DND-41 (cell line): ENCODE results near the gene PPP1CC.

Source experiments
- CTCF ChIP-seq: IDR thresholded peaks from 2 replicates; pipeline ENCODE4 v1.5.1; 2012; ENCODE audit warnings: borderline replicate concordance, low read length, moderate library complexity, mild to moderate bottlenecking; ENCODE audit not compliant: poor library complexity, severe bottlenecking; ENCODE audit errors: extremely low read depth
- EZH2 ChIP-seq: IDR thresholded peaks from 3 replicates; pipeline ENCODE4 v1.6.1; 2012; ENCODE audit warnings: borderline replicate concordance, low read depth, mild to moderate bottlenecking, moderate library complexity, low read length, inconsistent platforms; ENCODE audit not compliant: severe bottlenecking

GRCh38 chr12:110760204-110760609 lies 17.5 kb upstream of the PPP1CC start:
- TF ChIP-seq EZH2: no peak
- no peak for TF ChIP-seq CTCF
